GM18498 (cell line): ENCODE data around the gene ZNF286A.
"Not testable (repeated sequence)": the region's sequence is repeated elsewhere in the genome, so short reads cannot be mapped to it uniquely, and the experiment has no call there.

Source experiments
- ATAC-seq: cut with Tn5 transposase; IDR thresholded peaks from one replicate; pipeline ENCODE4 v1.9.1; 2021; ENCODE audit warnings: mild to moderate bottlenecking, moderate library complexity; ENCODE audit not compliant: unreplicated experiment

ZNF286A gene

GRCh38 chr17:15699413-15699924 is at the start of gene ZNF286A:
ZNF286A (plus strand) TSS chr17:15699752; CDS start chr17:15700330, 578 bp downstream.
- ATAC-seq = peak; percentile 98

GRCh38 chr17:15649861-15650421 is 49.6 kb upstream of the ZNF286A start:
- no peak for ATAC-seq

- no peak for ATAC-seq
These were observed 48.6 kb upstream of the ZNF286A start for GRCh38 chr17:15650741-15651582.

GRCh38 chr17:15651583-15652110 is 47.9 kb upstream of the ZNF286A start:
- peak; percentile 83 for ATAC-seq

GRCh38 chr17:15652960-15653359 is 46.6 kb upstream of the ZNF286A start:
- no peak for ATAC-seq

- not testable (repeated sequence) for ATAC-seq
These were observed 45.2 kb upstream of the ZNF286A start for GRCh38 chr17:15654401-15654800.

- no peak for ATAC-seq
These were observed 44.5 kb upstream of the ZNF286A start for GRCh38 chr17:15654886-15655561.

GRCh38 chr17:15657868-15658267 is 41.7 kb upstream of the ZNF286A start:
- ATAC-seq = no peak

- ATAC-seq = no peak
These were observed 41.3 kb upstream of the ZNF286A start for GRCh38 chr17:15658296-15658695.

GRCh38 chr17:15659236-15659635 is 40.3 kb upstream of the ZNF286A start:
- no peak for ATAC-seq

- no peak for ATAC-seq
These were observed 39.9 kb upstream of the ZNF286A start for GRCh38 chr17:15659663-15660062.

GRCh38 chr17:15660077-15660476 is 39.5 kb upstream of the ZNF286A start:
- no peak for ATAC-seq

- ATAC-seq = no peak
These were observed 36.9 kb upstream of the ZNF286A start for GRCh38 chr17:15662681-15663080.

- ATAC-seq = no peak
These were observed 36.4 kb upstream of the ZNF286A start for GRCh38 chr17:15663176-15663575.

GRCh38 chr17:15663691-15664090 is 35.9 kb upstream of the ZNF286A start:
- ATAC-seq = no peak

- ATAC-seq = not testable (repeated sequence)
These were observed 30.0 kb upstream of the ZNF286A start for GRCh38 chr17:15669526-15669925.

- not testable (repeated sequence) for ATAC-seq
These were observed 24.9 kb upstream of the ZNF286A start for GRCh38 chr17:15674640-15675039.

GRCh38 chr17:15675991-15676390 is 23.6 kb upstream of the ZNF286A start:
- ATAC-seq = not testable (repeated sequence)

GRCh38 chr17:15683135-15683534 is 16.4 kb upstream of the ZNF286A start:
- not testable (repeated sequence) for ATAC-seq

- ATAC-seq = peak; percentile 95
These were observed 15.6 kb upstream of the ZNF286A start, which contains the start of gene TRIM16 for GRCh38 chr17:15683824-15684478. TRIM16 (minus strand) TSS chr17:15684311; CDS start chr17:15651609, 32,702 bp downstream.

- ATAC-seq = not testable (repeated sequence)
These were observed 12.1 kb upstream of the ZNF286A start for GRCh38 chr17:15687494-15687893.
